OCI-LY3 (cell line): Measurements from ENCODE around the gene TGM4.

Experiments
- EZH2phosphoT487 ChIP-seq: fragments of 200-600 bp; shearing (Covaris generic); IDR thresholded peaks from 2 replicates; pipeline ENCODE4 v1.6.1; 2018; ENCODE audit warnings: antibody characterized with exemption, mixed run types, low read depth
- TF ChIP-seq, protein P1 (sequence below): fragments of 200-600, 300-600 bp; sonication (generic); IDR thresholded peaks from 2 replicates; pipeline ENCODE4 v1.5.1; 2014; ENCODE audit warnings: antibody characterized with exemption, low read length, low read depth

DNA sequence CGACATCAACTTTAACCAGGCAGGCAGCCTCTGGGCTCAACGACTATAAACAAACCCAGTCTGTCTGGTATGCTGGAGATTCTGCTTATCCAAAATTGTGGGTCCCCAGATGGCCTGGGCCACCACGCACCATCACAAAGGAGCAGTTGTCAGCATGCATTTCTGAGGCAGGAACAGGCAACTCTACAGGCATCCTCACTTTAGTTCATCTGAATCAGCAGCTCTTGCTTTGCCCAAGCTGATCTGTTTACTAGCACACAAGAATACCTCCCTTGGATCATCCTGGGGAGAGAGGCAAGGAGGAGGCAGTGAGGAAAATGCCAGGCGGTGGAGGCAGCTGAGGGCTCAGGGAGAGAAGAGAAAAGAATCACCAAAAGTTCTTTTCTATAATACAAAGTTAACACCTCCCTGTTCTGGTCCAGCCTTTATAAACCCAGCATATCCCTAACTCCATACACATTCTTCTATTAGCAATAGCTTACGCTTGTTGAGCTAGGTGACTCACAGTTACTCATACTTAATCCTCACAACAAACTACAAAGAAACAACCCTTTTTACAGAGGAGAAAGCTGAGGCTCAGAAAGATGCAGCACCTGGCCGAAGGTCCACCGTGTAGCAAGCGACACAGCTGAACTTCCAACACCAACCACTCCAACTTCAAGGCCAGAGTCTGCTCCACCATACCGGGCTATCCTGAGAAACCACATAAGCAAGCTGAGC is 68.0 kb downstream of the TGM4 start:
- TF ChIP-seq, protein P1, sequence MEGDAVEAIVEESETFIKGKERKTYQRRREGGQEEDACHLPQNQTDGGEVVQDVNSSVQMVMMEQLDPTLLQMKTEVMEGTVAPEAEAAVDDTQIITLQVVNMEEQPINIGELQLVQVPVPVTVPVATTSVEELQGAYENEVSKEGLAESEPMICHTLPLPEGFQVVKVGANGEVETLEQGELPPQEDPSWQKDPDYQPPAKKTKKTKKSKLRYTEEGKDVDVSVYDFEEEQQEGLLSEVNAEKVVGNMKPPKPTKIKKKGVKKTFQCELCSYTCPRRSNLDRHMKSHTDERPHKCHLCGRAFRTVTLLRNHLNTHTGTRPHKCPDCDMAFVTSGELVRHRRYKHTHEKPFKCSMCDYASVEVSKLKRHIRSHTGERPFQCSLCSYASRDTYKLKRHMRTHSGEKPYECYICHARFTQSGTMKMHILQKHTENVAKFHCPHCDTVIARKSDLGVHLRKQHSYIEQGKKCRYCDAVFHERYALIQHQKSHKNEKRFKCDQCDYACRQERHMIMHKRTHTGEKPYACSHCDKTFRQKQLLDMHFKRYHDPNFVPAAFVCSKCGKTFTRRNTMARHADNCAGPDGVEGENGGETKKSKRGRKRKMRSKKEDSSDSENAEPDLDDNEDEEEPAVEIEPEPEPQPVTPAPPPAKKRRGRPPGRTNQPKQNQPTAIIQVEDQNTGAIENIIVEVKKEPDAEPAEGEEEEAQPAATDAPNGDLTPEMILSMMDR = no peak
- no peak for TF ChIP-seq EZH2phosphoT487
